Activated CD4-positive, alpha-beta memory T cell treated with anti-CD3 and anti-CD28 coated beads, Interleukin-2, amount 10 ng/mL, durations not matched to agents 7 days and 5 days (primary cell): Measurements from ENCODE around the gene UTP11. TPM values are rescaled to one million over a fixed set of nuclear protein-coding genes. Genes with fewer than 3 reads are reported as not detected.
A peak's percentile ranks its signal among the peaks of the same experiment; 100 is the strongest.

Source experiments
- CTCF ChIA-PET: fragments of 350-600 bp; sonication (Branson Sonifier 250); formaldehyde crosslinking; loops from one replicate; lab custom pipeline; 2021; ENCODE audit warnings: antibody characterized with exemption, inconsistent platforms; lab: Charles Lee
- POLR2A ChIA-PET: fragments of 350-600 bp; sonication (Branson Sonifier 250); formaldehyde crosslinking; loops from one replicate; lab custom pipeline; 2021; ENCODE audit warnings: antibody characterized with exemption; lab: Charles Lee
- DNase-seq: peaks from one replicate; pipeline ENCODE4 v3.0.0-alpha.2; 2020
- H3K27ac Mint-ChIP-seq: one replicate; pipeline ENCODE4 v1.8.0; 2021; ENCODE audit warnings: mild to moderate bottlenecking, mixed read lengths
- H3K27me3 Mint-ChIP-seq: one replicate; pipeline ENCODE4 v1.8.0; 2021; ENCODE audit warnings: mixed read lengths
- H3K36me3 Mint-ChIP-seq: one replicate; pipeline ENCODE4 v1.8.0; 2021; ENCODE audit warnings: low read depth, mixed read lengths
- H3K4me1 Mint-ChIP-seq: one replicate; pipeline ENCODE4 v1.8.0; 2021; ENCODE audit warnings: mixed read lengths
- H3K4me3 Mint-ChIP-seq: one replicate; pipeline ENCODE4 v1.8.0; 2021; ENCODE audit warnings: mild to moderate bottlenecking, mixed read lengths
- H3K9me3 Mint-ChIP-seq: one replicate; pipeline ENCODE4 v1.8.0; 2021; ENCODE audit warnings: mixed read lengths
- total RNA-seq, 2 experiments: library from RNA; stranded (reverse); gene quantifications; one replicate each; pipeline ENCODE4 v1.2.3, GENCODE V29; 2021

The UTP11 gene
- total RNA-seq, 2 experiments from 2014 or later, result 29.1 to 33.2 TPM

DNA sequence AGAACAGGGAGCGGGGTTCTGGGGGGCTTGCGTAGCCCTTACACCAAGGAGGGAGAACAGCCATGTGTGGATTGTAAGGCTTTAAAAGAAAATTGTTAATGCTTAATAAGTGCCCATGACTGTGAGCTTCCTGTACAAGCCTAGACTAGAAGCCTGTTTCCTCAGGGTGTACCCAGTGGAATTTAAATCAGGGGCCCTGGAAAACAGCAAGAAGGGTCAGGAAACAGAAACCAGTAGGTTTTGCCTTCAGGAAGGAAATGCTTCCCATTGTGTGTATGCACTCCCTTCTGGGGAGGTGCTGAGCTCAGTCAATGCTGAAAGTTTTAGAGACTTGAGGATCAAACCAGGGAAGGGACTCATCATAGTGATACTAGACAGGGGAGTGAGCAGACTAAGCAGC lies 12.7 kb downstream of the UTP11 start:
- no peak overlapping the region for H3K4me3 Mint-ChIP-seq
- no peak overlapping the region for H3K27ac Mint-ChIP-seq
- H3K9me3 Mint-ChIP-seq, result no peaks in the 10 kb centered on the region
- no peak for DNase-seq
- POLR2A ChIA-PET, result interaction anchor here (0.8 to 2.6 kb wide), 3 partner anchors 9 to 16 kb away, joined by 3 to 12 read pairs (median 5); partner anchors contain the start of gene UTP11
- CTCF ChIA-PET, result interaction anchor here (1.3 to 1.5 kb wide), 2 partner anchors 46 to 85 kb away, joined by 3 to 4 read pairs; no protein-coding TSS in a partner anchor
- H3K36me3 Mint-ChIP-seq, result peaks cover 29% of the 10 kb centered on the region
- no peaks in the 10 kb centered on the region for H3K27me3 Mint-ChIP-seq
- peaks cover 44% of the 10 kb centered on the region for H3K4me1 Mint-ChIP-seq

GRCh38 chr1:38025664-38026063 lies 13.1 kb downstream of the UTP11 start:
- Mint-ChIP-seq H3K4me1 (peaks cover 47% of the 10 kb centered on the region), H3K27me3 (no peaks in the 10 kb centered on the region), H3K36me3 (peaks cover 25% of the 10 kb centered on the region), H3K4me3 (no peak overlapping the region), H3K9me3 (no peaks in the 10 kb centered on the region), H3K27ac (no peak overlapping the region)
- no peak for DNase-seq
- ChIA-PET CTCF (interaction anchor here (0.9 to 1.5 kb wide), 3 partner anchors 8 to 85 kb away, joined by 3 to 4 read pairs (median 4); no protein-coding TSS in a partner anchor), POLR2A (interaction anchor here (1.4 to 2.6 kb wide), 3 partner anchors 9 to 21 kb away, joined by 5 to 12 read pairs (median 5); partner anchors contain the start of genes POU3F1 and UTP11)

- Mint-ChIP-seq H3K36me3 (peaks cover 23% of the 10 kb centered on the region), H3K4me3 (no peak overlapping the region), H3K9me3 (no peaks in the 10 kb centered on the region), H3K4me1 (peaks cover 55% of the 10 kb centered on the region), H3K27ac (no peak overlapping the region), H3K27me3 (no peaks in the 10 kb centered on the region)
- POLR2A ChIA-PET, result interaction anchor here (1.2 to 2.6 kb wide), 5 partner anchors 8 to 37 kb away, joined by 3 to 12 read pairs (median 5); partner anchors contain the start of genes POU3F1, SF3A3 and UTP11
- DNase-seq, result peak; percentile 54
- CTCF ChIA-PET, result interaction anchor here (0.7 to 3.9 kb wide), 7 partner anchors 8 to 809 kb away, joined by 3 to 29 read pairs (median 3); no protein-coding TSS in a partner anchor
Measured at GRCh38 chr1:38026592-38027200, 14.2 kb downstream of the UTP11 start.

DNA sequence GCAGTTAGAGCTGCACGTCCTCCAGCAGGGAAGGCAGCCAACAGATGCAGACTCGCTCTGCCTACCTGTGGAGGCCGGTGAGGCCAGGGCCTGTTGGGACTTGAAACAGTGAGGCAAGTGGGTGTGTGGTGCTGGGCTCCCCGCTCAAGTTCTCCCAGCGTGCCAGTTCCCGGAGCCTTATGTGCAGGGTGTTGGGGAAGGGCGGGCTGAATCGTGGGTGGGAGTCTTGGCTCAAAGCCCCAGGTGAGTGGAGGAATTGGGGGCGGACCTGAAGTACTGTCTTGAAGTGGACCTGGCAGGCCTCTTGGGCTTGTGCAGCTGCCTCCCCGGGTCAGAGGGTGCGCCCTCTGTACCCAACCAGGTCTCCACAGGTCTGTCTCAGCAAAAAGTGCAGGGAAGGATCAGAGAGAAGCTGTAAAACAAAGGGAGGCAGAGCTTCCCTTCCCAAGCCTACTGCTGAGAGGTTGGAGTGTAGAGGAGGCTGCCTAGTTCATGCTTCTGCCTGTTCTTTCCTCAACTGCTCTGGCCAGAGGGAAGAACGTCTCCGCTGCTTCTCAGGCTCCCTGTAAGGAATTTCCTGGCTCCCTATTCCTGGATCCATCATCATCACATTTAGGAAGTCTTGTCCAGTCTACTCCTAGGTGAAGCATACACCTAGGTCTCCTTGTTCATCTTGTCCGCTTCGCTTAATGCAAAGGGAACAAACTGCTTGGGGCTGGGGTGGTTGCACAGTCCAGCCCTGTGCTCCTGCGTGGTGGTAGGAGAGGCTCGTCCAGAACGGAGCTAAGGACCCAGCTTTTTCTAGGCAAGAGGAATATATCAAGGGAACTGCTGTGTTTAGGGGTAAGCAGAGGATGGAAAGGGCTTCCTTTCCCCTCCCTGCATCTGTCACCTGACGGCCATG lies 14.9 kb downstream of the UTP11 start:
- Mint-ChIP-seq H3K4me1 (peaks cover 56% of the 10 kb centered on the region), H3K36me3 (peaks cover 16% of the 10 kb centered on the region), H3K27ac (peak overlapping the region; percentile 52), H3K4me3 (no peak overlapping the region), H3K27me3 (no peaks in the 10 kb centered on the region), H3K9me3 (no peaks in the 10 kb centered on the region)
- no peak for DNase-seq
- CTCF ChIA-PET, result interaction anchor here (0.7 to 3.9 kb wide), 7 partner anchors 9 to 808 kb away, joined by 3 to 29 read pairs (median 5); partner anchors contain the start of gene SF3A3
- POLR2A ChIA-PET, result interaction anchor here (1.0 to 2.6 kb wide), 9 partner anchors 9 to 38 kb away, joined by 3 to 12 read pairs (median 4); partner anchors contain the start of genes POU3F1, SF3A3 and UTP11

- CTCF ChIA-PET, result interaction anchor here (0.6 to 3.9 kb wide), 5 partner anchors 10 to 178 kb away, joined by 3 to 29 read pairs (median 5); partner anchors contain the start of gene SF3A3
- DNase-seq, result peak; percentile 54
- Mint-ChIP-seq H3K9me3 (no peaks in the 10 kb centered on the region), H3K27me3 (no peaks in the 10 kb centered on the region), H3K36me3 (peaks cover 12% of the 10 kb centered on the region), H3K27ac (peak overlapping the region; percentile 52), H3K4me3 (no peak overlapping the region), H3K4me1 (peaks cover 56% of the 10 kb centered on the region)
- POLR2A ChIA-PET, result interaction anchor here (1.0 to 2.0 kb wide), 6 partner anchors 9 to 39 kb away, joined by 3 to 9 read pairs (median 4); partner anchors contain the start of genes SF3A3 and UTP11
Measured at GRCh38 chr1:38028105-38028591, 15.6 kb downstream of the UTP11 start.

DNA sequence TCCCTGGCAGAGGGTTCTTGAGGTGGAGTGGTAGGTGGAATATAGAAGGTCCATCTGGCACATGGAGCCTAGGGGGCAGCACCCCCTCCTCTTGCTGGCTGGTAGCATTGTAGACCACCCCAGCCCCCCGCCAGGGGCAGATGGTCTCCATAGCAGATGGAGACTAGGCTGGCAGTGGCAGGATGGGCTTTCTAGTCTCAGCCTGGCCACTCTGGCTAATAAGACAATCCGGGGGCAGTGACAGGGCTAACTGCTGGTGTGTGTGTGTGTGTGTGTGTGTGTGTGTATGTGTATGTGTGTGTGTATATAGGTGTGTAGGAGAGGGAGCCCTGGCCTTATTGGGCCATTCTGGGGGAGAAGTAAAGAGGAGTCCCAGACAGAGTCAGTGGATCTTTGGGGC lies 16.1 kb downstream of the UTP11 start:
- no peak for DNase-seq
- Mint-ChIP-seq H3K9me3 (no peaks in the 10 kb centered on the region), H3K36me3 (peaks cover 12% of the 10 kb centered on the region), H3K27me3 (no peaks in the 10 kb centered on the region), H3K4me1 (peaks cover 56% of the 10 kb centered on the region), H3K27ac (peak overlapping the region; percentile 52), H3K4me3 (no peak overlapping the region)
- POLR2A ChIA-PET, result interaction anchor here (1.0 to 2.0 kb wide), 4 partner anchors 10 to 39 kb away, joined by 3 to 9 read pairs (median 4); partner anchors contain the start of genes SF3A3 and UTP11
- CTCF ChIA-PET, result interaction anchor here (0.6 to 3.9 kb wide), 6 partner anchors 10 to 531 kb away, joined by 3 to 29 read pairs (median 4); partner anchors contain the start of gene SF3A3

GRCh38 chr1:38029081-38029681 lies 16.6 kb downstream of the UTP11 start:
- H3K27ac Mint-ChIP-seq, result peak overlapping the region; percentile 52
- H3K9me3 Mint-ChIP-seq, result no peaks in the 10 kb centered on the region
- H3K27me3 Mint-ChIP-seq, result no peaks in the 10 kb centered on the region
- H3K4me1 Mint-ChIP-seq, result peaks cover 56% of the 10 kb centered on the region
- POLR2A ChIA-PET, result interaction anchor here (1.0 to 2.0 kb wide), 4 partner anchors 10 to 169 kb away, joined by 3 to 11 read pairs (median 8); partner anchors contain the start of genes SF3A3 and UTP11
- CTCF ChIA-PET, result interaction anchor here (0.7 to 3.9 kb wide), 10 partner anchors 11 to 562 kb away, joined by 3 to 29 read pairs (median 3); no protein-coding TSS in a partner anchor
- DNase-seq, result no peak
- no peak overlapping the region for H3K4me3 Mint-ChIP-seq
- peaks cover 8% of the 10 kb centered on the region for H3K36me3 Mint-ChIP-seq

DNA sequence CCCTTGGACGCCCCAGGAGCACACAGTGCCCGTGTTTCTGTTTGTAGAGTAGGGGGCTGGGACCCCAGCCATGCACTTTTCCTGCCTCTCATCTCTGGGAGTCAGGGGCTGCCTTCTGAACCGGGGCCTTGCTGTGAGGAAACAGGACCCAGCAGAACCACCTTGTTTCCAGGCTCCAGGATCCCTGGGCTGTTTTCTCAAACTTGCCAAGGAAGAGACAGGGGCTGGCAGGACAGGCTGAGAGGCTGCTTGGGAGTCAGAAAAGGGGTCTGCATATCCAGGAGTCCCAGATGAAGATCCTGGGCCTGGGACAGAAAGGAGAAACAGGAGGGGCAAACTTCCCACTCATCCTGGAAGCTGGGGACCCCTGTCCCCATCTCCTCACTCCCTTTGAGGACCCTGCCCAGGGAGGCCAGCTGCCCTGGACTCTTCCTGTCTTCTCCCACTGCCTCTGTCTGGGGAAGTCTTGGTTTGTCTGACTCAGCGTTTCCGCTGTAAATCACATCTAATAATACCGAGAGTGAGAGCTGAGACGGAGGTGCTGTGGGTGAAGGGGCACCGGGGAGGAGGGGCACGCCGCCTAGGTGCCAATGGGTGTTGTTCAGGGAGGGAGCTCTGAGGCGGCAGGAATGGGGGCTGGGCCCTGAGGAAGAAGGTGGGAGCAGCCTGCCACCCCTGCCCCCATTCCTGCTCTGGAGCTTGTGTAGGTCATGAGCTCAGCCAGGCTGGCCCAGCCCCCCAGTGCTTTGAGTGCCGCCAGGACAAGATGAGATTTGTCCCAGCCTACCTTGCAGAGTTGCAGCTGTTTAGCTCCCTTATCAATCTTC lies 17.4 kb downstream of the UTP11 start:
- DNase-seq, result peak; percentile 74
- ChIA-PET CTCF (interaction anchor here (0.5 to 3.9 kb wide), 12 partner anchors 10 to 1603 kb away, joined by 3 to 29 read pairs (median 3); partner anchors contain the start of gene MTF1), POLR2A (interaction anchor here (0.8 to 1.7 kb wide), 8 partner anchors 9 to 170 kb away, joined by 3 to 11 read pairs (median 3); partner anchors contain the start of genes SF3A3 and UTP11)
- Mint-ChIP-seq H3K4me1 (peaks cover 54% of the 10 kb centered on the region), H3K36me3 (peaks cover 5% of the 10 kb centered on the region), H3K9me3 (no peaks in the 10 kb centered on the region), H3K4me3 (no peak overlapping the region), H3K27me3 (no peaks in the 10 kb centered on the region), H3K27ac (peak overlapping the region; percentile 52)

- H3K27ac Mint-ChIP-seq, result peak overlapping the region; percentile 52
- H3K9me3 Mint-ChIP-seq, result no peaks in the 10 kb centered on the region
- peaks cover 1% of the 10 kb centered on the region for H3K36me3 Mint-ChIP-seq
- H3K4me1 Mint-ChIP-seq, result peaks cover 52% of the 10 kb centered on the region
- H3K4me3 Mint-ChIP-seq, result no peak overlapping the region
- ChIA-PET POLR2A (interaction anchor here (1.0 to 1.7 kb wide), 6 partner anchors 10 to 100 kb away, joined by 3 to 11 read pairs (median 4); partner anchors contain the start of genes SF3A3 and UTP11), CTCF (interaction anchor here (0.8 to 3.9 kb wide), 9 partner anchors 9 to 528 kb away, joined by 3 to 29 read pairs (median 3); partner anchors contain the start of gene MTF1)
- no peaks in the 10 kb centered on the region for H3K27me3 Mint-ChIP-seq
- DNase-seq, result no peak
Measured at GRCh38 chr1:38030596-38031512, 18.3 kb downstream of the UTP11 start.

- no peak overlapping the region for H3K4me3 Mint-ChIP-seq
- POLR2A ChIA-PET, result no interaction called here
- CTCF ChIA-PET, result no interaction called here
- H3K27ac Mint-ChIP-seq, result no peak overlapping the region
- H3K36me3 Mint-ChIP-seq, result no peaks in the 10 kb centered on the region
- H3K27me3 Mint-ChIP-seq, result no peaks in the 10 kb centered on the region
- peaks cover 51% of the 10 kb centered on the region for H3K4me1 Mint-ChIP-seq
- DNase-seq, result no peak
- no peaks in the 10 kb centered on the region for H3K9me3 Mint-ChIP-seq
Measured at GRCh38 chr1:38031513-38031866, 19.0 kb downstream of the UTP11 start.
